C4-2B (cell line): ENCODE measurements around the gene NKD1.

ENCODE experiments used
- ZFX ChIP-seq: fragments of 450-650 bp; IDR thresholded peaks from 2 replicates; pipeline ENCODE4 v1.6.1; 2017
- TF ChIP-seq, protein P1 (sequence below): fragments of 450-650 bp; conservative IDR thresholded peaks from 2 replicates; pipeline ENCODE4 v1.5.1; 2017; ENCODE audit warnings: mild to moderate bottlenecking

- TF ChIP-seq, protein P1, sequence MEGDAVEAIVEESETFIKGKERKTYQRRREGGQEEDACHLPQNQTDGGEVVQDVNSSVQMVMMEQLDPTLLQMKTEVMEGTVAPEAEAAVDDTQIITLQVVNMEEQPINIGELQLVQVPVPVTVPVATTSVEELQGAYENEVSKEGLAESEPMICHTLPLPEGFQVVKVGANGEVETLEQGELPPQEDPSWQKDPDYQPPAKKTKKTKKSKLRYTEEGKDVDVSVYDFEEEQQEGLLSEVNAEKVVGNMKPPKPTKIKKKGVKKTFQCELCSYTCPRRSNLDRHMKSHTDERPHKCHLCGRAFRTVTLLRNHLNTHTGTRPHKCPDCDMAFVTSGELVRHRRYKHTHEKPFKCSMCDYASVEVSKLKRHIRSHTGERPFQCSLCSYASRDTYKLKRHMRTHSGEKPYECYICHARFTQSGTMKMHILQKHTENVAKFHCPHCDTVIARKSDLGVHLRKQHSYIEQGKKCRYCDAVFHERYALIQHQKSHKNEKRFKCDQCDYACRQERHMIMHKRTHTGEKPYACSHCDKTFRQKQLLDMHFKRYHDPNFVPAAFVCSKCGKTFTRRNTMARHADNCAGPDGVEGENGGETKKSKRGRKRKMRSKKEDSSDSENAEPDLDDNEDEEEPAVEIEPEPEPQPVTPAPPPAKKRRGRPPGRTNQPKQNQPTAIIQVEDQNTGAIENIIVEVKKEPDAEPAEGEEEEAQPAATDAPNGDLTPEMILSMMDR, result no peak
- no peak for TF ChIP-seq ZFX
These were observed 125.5 kb downstream of the NKD1 start for GRCh38 chr16:50673496-50674275.
